Measurements from ENCODE around the gene SLC39A11. TPM values are rescaled to one million over a fixed set of nuclear protein-coding genes. Genes with fewer than 3 reads are reported as not detected.

Gene SLC39A11
- total RNA-seq, 1 experiment from 2014 or later = 18.9 TPM

GRCh38 chr17:72754513-72754912, 338.0 kb downstream of the SLC39A11 start (continued):
- TF ChIP-seq ZNF281 (CRISPR knock-in tag; IDR thresholded peaks at IDR 0.05) (no peak), GTF2I (CRISPR knock-in tag; conservative IDR thresholded peaks at IDR 0.05) (no peak), SMAD4 (CRISPR knock-in tag; IDR thresholded peaks at IDR 0.05) (no peak), SMAD3 (CRISPR knock-in tag; IDR thresholded peaks at IDR 0.05; ENCODE audit: borderline replicate concordance) (no peak), USF2 (CRISPR knock-in tag; IDR thresholded peaks at IDR 0.05) (no peak)

GRCh38 chr17:72751746-72752145, 340.7 kb downstream of the SLC39A11 start:
- no peaks in the 10 kb centered on the region for H3K27me3 Mint-ChIP-seq (ENCODE audit: low read depth)
- ChIA-PET CTCF (interaction anchor here (0.9 kb wide), 1 partner anchor 195 kb away, joined by 4 read pairs; no protein-coding TSS in a partner anchor), POLR2A (no interaction called here)
- no peak overlapping the region for H3K4me3 Mint-ChIP-seq
- H3K27ac Mint-ChIP-seq = no peak overlapping the region
- H3K9me3 Mint-ChIP-seq = peaks cover 9% of the 10 kb centered on the region
- H3K4me1 Mint-ChIP-seq = no peaks in the 10 kb centered on the region
- DNase-seq (ENCODE audit: low spot score) = no peak
- ATAC-seq = no peak
- peaks cover 5% of the 10 kb centered on the region; the same call in 1 of the 2 replicates for H3K36me3 Mint-ChIP-seq
- TF ChIP-seq NFYB (CRISPR knock-in tag; conservative IDR thresholded peaks at IDR 0.05; ENCODE audit: low read depth) (no peak), CREB1 (CRISPR knock-in tag; IDR thresholded peaks at IDR 0.05) (no peak), ZNF396 (CRISPR knock-in tag; IDR thresholded peaks at IDR 0.05; ENCODE audit: borderline replicate concordance) (no peak), ZBTB43 (CRISPR knock-in tag; IDR thresholded peaks at IDR 0.05) (no peak), EMX1 (CRISPR knock-in tag; IDR thresholded peaks at IDR 0.05) (no peak), ZNF263 (CRISPR knock-in tag; IDR thresholded peaks at IDR 0.05; ENCODE audit: low read depth) (no peak), ZNF671 (CRISPR knock-in tag; IDR thresholded peaks at IDR 0.05) (no peak), ZNF425 (CRISPR knock-in tag; conservative IDR thresholded peaks at IDR 0.05) (no peak), ZNF281 (CRISPR knock-in tag; IDR thresholded peaks at IDR 0.05) (no peak), RELA (CRISPR knock-in tag; IDR thresholded peaks at IDR 0.05; ENCODE audit: borderline replicate concordance) (no peak), STAT6 (CRISPR knock-in tag; conservative IDR thresholded peaks at IDR 0.05; ENCODE audit: low read depth) (no peak), NR2C2 (CRISPR knock-in tag; IDR thresholded peaks at IDR 0.05) (no peak), E2F4 (CRISPR knock-in tag; IDR thresholded peaks at IDR 0.05; ENCODE audit: borderline replicate concordance, low read depth) (no peak), NR1H2 (CRISPR knock-in tag; IDR thresholded peaks at IDR 0.05) (no peak), CBFB (CRISPR knock-in tag; IDR thresholded peaks at IDR 0.05; ENCODE audit: low read depth) (no peak), SMAD3 (CRISPR knock-in tag; IDR thresholded peaks at IDR 0.05; ENCODE audit: borderline replicate concordance) (no peak), PRRX2 (CRISPR knock-in tag; IDR thresholded peaks at IDR 0.05) (no peak), ZMAT4 (CRISPR knock-in tag; IDR thresholded peaks at IDR 0.05) (no peak)
